HG02981 (cell line): ENCODE data around the gene WNT4.

Experiments
- ATAC-seq: cut with Tn5 transposase; IDR thresholded peaks from one replicate; pipeline ENCODE4 v1.9.1; 2021; ENCODE audit warnings: mild to moderate bottlenecking, moderate library complexity; ENCODE audit not compliant: unreplicated experiment

The WNT4 gene

GRCh38 chr1:22089134-22089571, 53.7 kb downstream of the WNT4 start:
- no peak for ATAC-seq

GRCh38 chr1:22088331-22088730, 54.6 kb downstream of the WNT4 start:
- ATAC-seq: no peak

- no peak for ATAC-seq
Measured at GRCh38 chr1:22080191-22080590, 62.7 kb downstream of the WNT4 start.

DNA sequence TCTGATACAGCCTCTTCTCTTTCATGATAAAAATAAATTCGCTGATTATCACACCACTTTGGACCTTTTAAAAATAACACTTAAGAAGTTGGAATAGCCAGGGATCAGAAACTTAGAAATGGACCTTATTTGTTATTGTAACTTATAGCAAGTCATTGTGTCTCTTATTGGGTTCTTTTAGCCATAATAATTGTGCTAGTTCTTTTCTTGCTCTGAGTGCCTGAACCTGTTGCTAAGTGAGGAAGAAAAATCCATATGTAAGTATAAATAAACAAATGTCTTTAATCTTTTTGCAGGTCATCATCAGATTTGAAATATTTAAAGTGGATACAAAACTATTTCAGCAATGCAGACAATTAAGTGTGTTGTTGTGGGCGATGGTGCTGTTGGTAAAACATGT, 64.8 kb downstream of the WNT4 start:
- ATAC-seq: no peak

DNA sequence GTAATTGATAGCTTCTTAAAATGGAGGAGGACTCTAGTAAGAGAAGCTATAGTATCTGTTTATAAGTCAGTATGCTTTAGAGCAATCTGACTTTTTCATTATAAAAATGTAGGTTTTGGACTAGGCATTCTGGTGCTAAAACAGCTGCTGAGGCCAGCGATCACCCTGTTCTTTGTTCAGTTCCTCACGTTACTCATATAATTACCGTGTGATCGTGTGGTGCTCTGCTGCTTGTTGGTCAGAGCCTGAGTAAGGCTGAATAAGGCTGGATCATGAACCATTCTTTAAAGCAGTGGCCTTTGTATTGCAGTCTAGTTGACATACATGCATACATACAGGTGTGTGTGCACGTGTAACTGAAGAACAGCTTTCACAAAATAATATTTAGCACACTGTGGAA, 65.2 kb downstream of the WNT4 start:
- no peak for ATAC-seq

GRCh38 chr1:22076346-22076745, 66.6 kb downstream of the WNT4 start:
- no peak for ATAC-seq

DNA sequence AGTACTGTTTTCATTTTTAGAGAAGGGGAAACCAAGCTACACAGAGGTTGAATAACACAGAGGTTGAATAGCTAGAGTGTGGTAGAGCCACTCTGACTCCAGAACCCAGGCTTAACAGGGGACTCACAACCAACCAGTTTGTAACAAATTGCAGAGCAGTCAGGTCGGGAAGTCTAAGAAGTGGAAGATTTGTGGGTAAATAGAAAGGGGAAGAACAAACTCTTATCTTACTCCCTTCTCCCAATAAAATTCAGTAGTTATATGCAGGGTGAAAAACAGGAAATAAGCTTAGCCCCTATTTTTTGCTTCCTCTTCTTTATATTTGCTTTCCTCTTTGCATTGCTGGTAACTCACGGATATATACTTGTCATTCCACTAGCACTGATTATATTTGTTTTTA, 67.2 kb downstream of the WNT4 start:
- ATAC-seq: no peak

- no peak for ATAC-seq
Measured at GRCh38 chr1:22074803-22075202, 68.1 kb downstream of the WNT4 start.

GRCh38 chr1:22071511-22071910, 71.4 kb downstream of the WNT4 start:
- no peak for ATAC-seq
